GM21737 (cell line): ENCODE measurements around the gene NDUFB3.

Source experiments
- ATAC-seq: cut with Tn5 transposase; IDR thresholded peaks from one replicate; pipeline ENCODE4 v1.9.1; 2021; ENCODE audit warnings: mild to moderate bottlenecking, moderate library complexity; ENCODE audit not compliant: unreplicated experiment

NDUFB3 gene

DNA sequence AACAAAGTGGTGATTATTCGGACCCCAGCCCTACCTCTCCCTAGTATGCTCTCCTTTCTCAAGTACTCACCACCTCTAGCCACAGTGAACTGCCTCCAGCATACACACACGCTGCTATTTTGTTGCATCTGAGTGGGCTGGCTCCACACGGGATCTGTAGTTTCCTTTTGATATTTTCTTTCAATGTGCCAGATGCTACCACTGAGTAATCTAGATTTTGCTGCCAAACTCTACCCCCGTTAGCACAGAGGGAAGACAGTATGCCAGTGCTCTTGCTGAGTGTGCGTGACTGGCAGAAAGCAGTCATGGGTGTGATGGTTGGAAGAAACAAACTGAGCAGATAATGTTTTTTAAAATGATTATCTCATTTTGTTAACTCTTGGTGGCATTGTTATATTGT is 55.8 kb downstream of the NDUFB3 start:
- ATAC-seq: no peak

DNA sequence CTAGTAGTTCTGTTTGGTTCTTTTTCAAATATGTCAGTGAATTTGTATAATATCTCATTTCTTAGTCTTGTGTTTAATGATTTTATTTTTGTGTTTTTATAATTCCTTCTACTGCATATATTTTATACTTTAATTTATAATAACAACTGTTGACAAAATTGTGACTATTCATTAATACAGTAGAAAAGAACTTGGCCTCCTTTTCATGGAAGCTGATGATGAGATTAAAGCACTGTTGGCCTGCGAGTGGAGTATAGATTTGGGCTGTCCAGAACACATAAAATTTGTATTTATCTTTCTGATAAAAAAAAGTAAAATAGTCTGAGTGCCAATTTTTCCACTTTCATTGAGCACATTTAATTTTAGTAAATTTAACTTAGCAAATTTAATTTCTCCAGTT is 56.2 kb downstream of the NDUFB3 start:
- ATAC-seq: no peak

DNA sequence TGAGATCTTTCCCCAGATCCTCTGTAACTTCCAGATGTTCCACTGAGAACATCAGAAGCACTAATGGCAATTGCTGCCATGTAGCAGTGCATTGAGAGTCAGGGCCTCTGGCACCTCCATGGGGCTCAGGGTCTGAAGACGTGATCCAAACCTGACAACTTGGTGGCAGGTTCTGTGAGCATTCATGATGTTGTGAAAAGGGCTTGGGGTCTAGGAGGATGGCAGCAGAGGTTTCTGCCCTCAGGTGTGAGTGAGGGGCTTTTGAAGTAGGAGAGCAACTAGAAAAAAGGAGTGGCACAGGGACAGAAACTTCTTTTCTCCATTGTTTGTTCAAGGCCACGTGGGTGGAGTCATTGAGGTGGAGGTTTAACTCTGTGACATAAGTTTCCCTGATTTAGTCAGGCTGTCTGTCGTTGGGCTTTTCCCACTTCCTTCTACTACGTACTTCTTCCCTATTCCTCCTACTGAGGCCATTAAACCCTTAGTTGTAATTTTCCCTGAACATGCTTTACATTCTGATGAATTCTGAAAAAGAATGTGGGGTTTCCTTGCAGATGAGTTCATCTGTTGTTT is 57.2 kb downstream of the NDUFB3 start:
- no peak for ATAC-seq

DNA sequence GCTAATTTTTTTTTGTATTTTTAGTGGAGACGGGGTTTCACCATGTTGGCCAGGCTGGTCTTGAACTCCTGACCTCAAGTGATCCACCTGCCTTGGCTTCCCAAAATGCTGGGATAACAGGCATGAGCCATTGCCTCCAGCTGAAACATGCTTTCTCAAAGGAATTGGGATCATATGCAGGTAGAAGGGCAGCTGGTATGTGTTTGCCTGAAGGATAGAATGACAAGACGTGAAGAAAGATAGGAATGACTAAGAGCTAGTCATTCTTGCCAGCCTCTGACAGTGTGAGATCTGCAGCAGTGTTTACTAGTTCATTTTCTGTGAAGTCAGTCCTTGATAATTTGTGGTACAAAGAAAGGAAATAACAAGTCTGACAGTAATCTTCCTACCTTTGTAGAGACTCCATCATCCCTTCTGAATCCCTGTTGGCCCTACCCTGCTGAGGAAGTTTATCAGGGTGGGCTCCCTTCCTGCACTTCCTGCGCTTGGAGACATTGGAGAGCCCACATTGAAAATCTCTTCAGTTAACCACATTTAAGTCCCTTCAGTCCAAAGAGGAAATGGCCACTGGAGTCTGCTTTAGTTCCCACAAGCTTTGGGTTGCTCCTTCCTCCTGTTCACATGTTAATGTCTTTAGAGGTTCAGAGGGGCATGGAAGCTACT is 58.9 kb downstream of the NDUFB3 start:
- ATAC-seq: no peak

DNA sequence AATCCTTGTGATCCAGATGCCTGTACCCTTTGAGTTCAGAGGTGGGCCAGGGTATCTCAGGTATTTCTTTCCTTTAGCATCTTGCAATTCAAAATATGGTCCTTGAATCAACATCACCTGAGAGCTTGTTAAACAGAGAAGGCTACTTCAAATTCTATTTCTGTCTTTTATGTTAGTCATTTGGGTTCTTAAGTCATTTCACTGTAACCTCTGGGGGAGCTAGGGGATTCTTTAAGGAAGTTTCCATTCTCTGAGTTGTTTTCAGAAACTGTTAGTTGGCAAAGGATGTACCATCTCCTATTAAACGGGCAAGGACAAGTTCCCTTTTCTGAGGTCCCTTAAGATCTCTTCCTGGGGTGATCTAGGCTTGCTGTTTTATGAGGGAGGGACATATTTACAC is 60.7 kb downstream of the NDUFB3 start:
- peak; percentile 40 for ATAC-seq
